H9 (cell line): ENCODE measurements around the gene PLEKHA5. TPM values are rescaled to one million over a fixed set of nuclear protein-coding genes. Genes with fewer than 3 reads are reported as not detected.

Experiments used
- DNase-seq: peaks from one replicate; pipeline ENCODE4 v3.0.0-alpha.2; 2017
- H2AFZ ChIP-seq: one replicate; pipeline ENCODE4 v1.6.1; 2013; ENCODE audit warnings: mild to moderate bottlenecking, low read length, control low read depth, moderate library complexity
- H2AK5ac ChIP-seq: 2 replicates; pipeline ENCODE4 v1.6.1; 2013; ENCODE audit warnings: low read length, control low read depth, mixed read lengths; ENCODE audit not compliant: insufficient read length
- H2BK120ac ChIP-seq: one replicate; pipeline ENCODE4 v1.6.1; 2013; ENCODE audit warnings: low read depth, mild to moderate bottlenecking, low read length, control low read depth, inconsistent platforms; ENCODE audit not compliant: poor library complexity, severe bottlenecking
- H2BK12ac ChIP-seq: 2 replicates; pipeline ENCODE4 v1.6.1; 2013; ENCODE audit warnings: low read length, control low read depth, mixed read lengths, low read depth; ENCODE audit not compliant: insufficient read length
- H2BK15ac ChIP-seq: 2 replicates; pipeline ENCODE4 v1.6.1; 2013; ENCODE audit warnings: low read depth, low read length, control low read depth
- H2BK20ac ChIP-seq: one replicate; pipeline ENCODE4 v1.6.1; 2013; ENCODE audit warnings: low read depth, mild to moderate bottlenecking, low read length, control low read depth, inconsistent platforms; ENCODE audit not compliant: poor library complexity, severe bottlenecking
- H2BK5ac ChIP-seq: 2 replicates; pipeline ENCODE4 v1.6.1; 2013; ENCODE audit warnings: low read length, control low read depth, mixed read lengths; ENCODE audit not compliant: insufficient read length
- H3K14ac ChIP-seq: 2 replicates; pipeline ENCODE4 v1.6.1; 2013; ENCODE audit warnings: low read length, control low read depth; ENCODE audit not compliant: insufficient read depth
- H3K18ac ChIP-seq: 2 replicates; pipeline ENCODE4 v1.6.1; 2013; ENCODE audit warnings: low read depth, mild to moderate bottlenecking, mixed read lengths, low read length, control low read depth; ENCODE audit not compliant: insufficient read length
- H3K23ac ChIP-seq: 2 replicates; pipeline ENCODE4 v1.6.1; 2013; ENCODE audit warnings: low read length, control low read depth, mixed read lengths, low read depth; ENCODE audit not compliant: insufficient read length
- H3K23me2 ChIP-seq: 2 replicates; pipeline ENCODE4 v1.6.1; 2013; ENCODE audit warnings: low read depth, mild to moderate bottlenecking, mixed read lengths, low read length, control low read depth; ENCODE audit not compliant: insufficient read length, poor library complexity, severe bottlenecking
- H3K27ac ChIP-seq: 2 replicates; pipeline ENCODE4 v1.5.1; 2013; ENCODE audit warnings: low read length, control low read depth, mixed read lengths, low read depth; ENCODE audit not compliant: insufficient read length
- H3K27me3 ChIP-seq: 2 replicates; pipeline ENCODE4 v1.6.1; 2013; ENCODE audit warnings: low read length, control low read depth, inconsistent platforms; ENCODE audit not compliant: insufficient read depth
- H3K4ac ChIP-seq: 2 replicates; pipeline ENCODE4 v1.6.1; 2013; ENCODE audit warnings: low read depth, mild to moderate bottlenecking, control low read depth, inconsistent platforms, low read length, moderate library complexity
- H3K4me1 ChIP-seq: 2 replicates; pipeline ENCODE4 v1.6.1; 2013; ENCODE audit warnings: low read length, control low read depth, inconsistent platforms; ENCODE audit not compliant: insufficient read depth
- H3K4me2 ChIP-seq: 2 replicates; pipeline ENCODE4 v1.6.1; 2013; ENCODE audit warnings: low read length, control low read depth, mixed read lengths; ENCODE audit not compliant: insufficient read length, insufficient read depth
- H3K56ac ChIP-seq: 2 replicates; pipeline ENCODE4 v1.6.1; 2013; ENCODE audit warnings: low read depth, mild to moderate bottlenecking, mixed read lengths, low read length, control low read depth; ENCODE audit not compliant: insufficient read length
- H3K79me1 ChIP-seq: 2 replicates; pipeline ENCODE4 v1.6.1; 2013; ENCODE audit warnings: low read depth, mild to moderate bottlenecking, moderate library complexity, low read length, control low read depth, inconsistent platforms; ENCODE audit not compliant: insufficient read depth, poor library complexity, severe bottlenecking
- H3K79me2 ChIP-seq: 2 replicates; pipeline ENCODE4 v1.6.1; 2013; ENCODE audit warnings: low read length, control low read depth, inconsistent platforms; ENCODE audit not compliant: insufficient read depth
- H3K9ac ChIP-seq: 2 replicates; pipeline ENCODE4 v1.6.1; 2013; ENCODE audit warnings: low read length, control low read depth, mixed read lengths; ENCODE audit not compliant: insufficient read length; ENCODE audit errors: extremely low read depth
- H3K9me3 ChIP-seq: one replicate; pipeline ENCODE4 v1.6.1; 2013; ENCODE audit warnings: low read depth, low read length, inconsistent platforms; ENCODE audit not compliant: control insufficient read depth
- H3T11ph ChIP-seq: one replicate; pipeline ENCODE4 v1.6.1; 2013; ENCODE audit warnings: mild to moderate bottlenecking, low read length, control low read depth, inconsistent platforms
- H4K20me1 ChIP-seq: one replicate; pipeline ENCODE4 v1.6.1; 2013; ENCODE audit not compliant: control insufficient read depth, insufficient read length, insufficient read depth
- H4K5ac ChIP-seq: 2 replicates; pipeline ENCODE4 v1.6.1; 2013; ENCODE audit warnings: low read depth, mild to moderate bottlenecking, mixed read lengths, low read length, control low read depth; ENCODE audit not compliant: insufficient read length
- H4K8ac ChIP-seq: replicated peaks from 2 replicates; pipeline ENCODE4 v1.6.1; 2013; ENCODE audit warnings: low read length, control low read depth, mixed read lengths, low read depth; ENCODE audit not compliant: insufficient read length
- H4K91ac ChIP-seq: 2 replicates; pipeline ENCODE4 v1.6.1; 2013; ENCODE audit warnings: low read depth, mild to moderate bottlenecking, moderate library complexity, mixed read lengths, low read length, control low read depth; ENCODE audit not compliant: insufficient read length
- H3K27ac Mint-ChIP-seq, 3 experiments: 2 replicates in 2 of 3; 3 replicates in 1 of 3; pipeline ENCODE4 v1.8.0; 2020 to 2021; ENCODE audit warnings: mixed read lengths in 3 of 3, mild to moderate bottlenecking in 1 of 3, moderate library complexity in 1 of 3
- H3K27me3 Mint-ChIP-seq: 2 replicates; pipeline ENCODE4 v1.8.0; 2021; ENCODE audit warnings: low read depth, mild to moderate bottlenecking, moderate library complexity, mixed read lengths
- H3K36me3 Mint-ChIP-seq, 3 experiments: 2 replicates in 2 of 3; 3 replicates in 1 of 3; pipeline ENCODE4 v1.8.0; 2020 to 2021; ENCODE audit warnings: low read depth in 3 of 3, mixed read lengths in 3 of 3; ENCODE audit not compliant: insufficient read depth in 1 of 3
- H3K4me1 Mint-ChIP-seq, 2 experiments: 2 replicates each; pipeline ENCODE4 v1.8.0; 2020; ENCODE audit warnings: mixed read lengths in 2 of 2
- H3K4me3 Mint-ChIP-seq, 2 experiments: 2 replicates in 1 of 2; 3 replicates in 1 of 2; pipeline ENCODE4 v1.8.0; 2020 to 2021; ENCODE audit warnings: mild to moderate bottlenecking in 2 of 2, mixed read lengths in 2 of 2, moderate library complexity in 1 of 2
- H3K9me3 Mint-ChIP-seq, 2 experiments: 2 replicates in 1 of 2; 3 replicates in 1 of 2; pipeline ENCODE4 v1.8.0; 2020; ENCODE audit warnings: mild to moderate bottlenecking in 2 of 2, mixed read lengths in 2 of 2, moderate library complexity in 1 of 2
- CTCF ChIP-seq: fragments of 200-600 bp; sonication (generic); conservative IDR thresholded peaks from 3 replicates; pipeline ENCODE4 v1.8.0; 2021; ENCODE audit warnings: antibody characterized with exemption, mild to moderate bottlenecking
- WGBS: extraction: QIAGEN DNeasy Blood & Tissue Kit; methylation state at CpG from one replicate; pipeline ENCODE4 v1.1.7; 2013; ENCODE audit warnings: missing lambda C conversion rate, low lambda C conversion rate, mixed read lengths; ENCODE audit not compliant: insufficient read length; ENCODE audit errors: extremely low coverage; 5-methylcytosine and 5-hydroxymethylcytosine counted together
- total RNA-seq: library from RNA; stranded (reverse); gene quantifications from 2 replicates; pipeline ENCODE4 v1.2.1, GENCODE V29; 2021

PLEKHA5 gene
- total RNA-seq, 1 experiment from 2014 or later = 86.7 TPM

DNA sequence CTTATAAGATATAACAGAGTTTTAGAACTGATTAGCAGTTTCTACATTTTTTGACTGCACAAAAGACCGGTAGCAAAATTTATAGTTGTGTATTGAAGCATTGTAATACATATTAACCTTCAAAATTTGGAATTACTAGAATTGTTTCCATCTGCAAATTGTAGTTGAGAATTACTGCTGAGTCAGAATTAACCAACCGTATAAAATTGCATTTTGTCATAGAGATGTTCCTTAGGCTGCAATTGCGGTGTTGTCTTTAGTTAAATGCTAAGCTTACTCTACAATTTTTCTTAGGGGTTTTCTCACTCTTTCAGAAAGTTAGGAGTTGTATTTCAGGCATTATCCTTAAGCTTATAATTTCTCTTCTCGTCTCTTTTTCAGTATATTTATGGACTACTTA lies 132.2 kb downstream of the PLEKHA5 start:
- Histone ChIP-seq H3T11ph (no peak overlapping the region), H2BK5ac (no peak overlapping the region)
- no peak for TF ChIP-seq CTCF

More for the DNA sequence above, 132.2 kb downstream of the PLEKHA5 start:
- no peak overlapping the region for H3K9ac ChIP-seq
- H3K18ac ChIP-seq = no peak overlapping the region
- no peak overlapping the region for H2AK5ac ChIP-seq
- Mint-ChIP-seq H3K27ac (no peak overlapping the region), H3K36me3 (peaks cover 2 to 35% (median 28%) of the 10 kb centered on the region in 3 experiments), H3K4me3 (no peak overlapping the region), H3K4me1 (peaks cover 18 to 19% of the 10 kb centered on the region in 2 experiments), H3K9me3 (no peaks in the 10 kb centered on the region), H3K27me3 (no peaks in the 10 kb centered on the region)
- no peak overlapping the region for H3K56ac ChIP-seq
- H4K20me1 ChIP-seq = no peaks in the 10 kb centered on the region
- no peak overlapping the region for H2BK20ac ChIP-seq
- H2BK120ac ChIP-seq = no peak overlapping the region
- no peaks in the 10 kb centered on the region for H3K4me1 ChIP-seq
- no peak overlapping the region for H4K8ac ChIP-seq
- no peak overlapping the region for H2AFZ ChIP-seq
- no peak overlapping the region for H4K5ac ChIP-seq
- no peak for DNase-seq
- H2BK15ac ChIP-seq = no peak overlapping the region
- H3K23me2 ChIP-seq = no peaks in the 10 kb centered on the region
- no peak overlapping the region for H3K14ac ChIP-seq
- H3K4ac ChIP-seq = no peak overlapping the region
- no peak overlapping the region for H4K91ac ChIP-seq
- H3K27me3 ChIP-seq = no peaks in the 10 kb centered on the region
- H3K79me2 ChIP-seq = no peaks in the 10 kb centered on the region; the same call in 1 of the 2 replicates
- H2BK12ac ChIP-seq = no peak overlapping the region
- H3K4me2 ChIP-seq = no peak overlapping the region
- H3K27ac ChIP-seq = no peak overlapping the region
- no peaks in the 10 kb centered on the region for H3K79me1 ChIP-seq
- H3K23ac ChIP-seq = no peak overlapping the region
- WGBS = no CpG with 5 or more reads among the region's 4 CpGs
- no peaks in the 10 kb centered on the region for H3K9me3 ChIP-seq
